Gastrocnemius medialis (tissue), 4 donors: ENCODE data around the gene MYO16.

ENCODE experiments used
- CTCF ChIP-seq, 5 experiments: fragments of 450-650 bp in 3 of 5; fragments of 200-600 bp in 2 of 5; sonication (generic) in 2 of 5; IDR thresholded peaks in 4 of 5; conservative IDR thresholded peaks in 1 of 5; 1 replicate in 4 of 5; 2 replicates in 1 of 5; pipeline ENCODE4 v1.5.1; 2016 to 2019; ENCODE audit warnings: antibody characterized with exemption in 5 of 5, mild to moderate bottlenecking in 3 of 5, moderate library complexity in 3 of 5
- POLR2A ChIP-seq, 2 donors: fragments of 450-650 bp; IDR thresholded peaks; one replicate each; pipeline ENCODE4 v1.6.1; 2017; ENCODE audit warnings: antibody characterized with exemption in 2 of 2, mild to moderate bottlenecking in 2 of 2, moderate library complexity in 2 of 2

GRCh38 chr13:108609353-108609752 is 20.1 kb upstream of the MYO16 start:
- peak in 1 of 5 experiments; percentile 31 for TF ChIP-seq CTCF (IDR thresholded peaks at IDR 0.05 in 4 of 5, conservative IDR thresholded peaks at IDR 0.05 in 1 of 5)
- TF ChIP-seq POLR2A (IDR thresholded peaks at IDR 0.05), result no peak
